ENCODE measurements around the gene SERGEF.
"Not testable (repeated sequence)": the region's sequence is repeated elsewhere in the genome, so short reads cannot be mapped to it uniquely, and the experiment has no call there.

Gene SERGEF

GRCh38 chr11:17914957-17915356, 97.9 kb downstream of the SERGEF start:
- DNase-seq (ENCODE audit: low read depth in 1 of 2, low spot score in 1 of 2) = no peak

- DNase-seq (ENCODE audit: low read depth in 1 of 2, low spot score in 1 of 2) = no peak
Observed at GRCh38 chr11:17907046-17907445, 105.8 kb downstream of the SERGEF start.

DNA sequence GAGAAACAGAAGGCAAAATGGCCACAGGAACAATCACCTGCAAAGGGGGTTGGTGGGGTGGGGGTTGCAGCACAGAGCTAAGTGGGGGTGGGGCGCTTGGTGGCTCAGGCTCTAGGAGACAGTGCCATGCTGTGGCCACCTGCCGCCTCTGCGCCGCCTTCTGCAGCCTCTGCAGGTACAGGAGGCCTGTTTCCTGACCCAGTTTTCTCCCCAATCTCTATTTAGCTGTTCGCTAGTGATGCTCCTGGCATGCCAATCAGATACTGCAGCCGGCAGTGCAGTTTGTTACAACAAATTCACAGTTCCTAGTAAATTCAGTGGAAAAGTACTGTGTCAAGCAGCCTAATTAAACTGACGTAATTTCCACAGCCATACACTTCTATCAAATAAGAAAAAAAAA, 106.4 kb downstream of the SERGEF start:
- DNase-seq (ENCODE audit: low read depth in 1 of 2, low spot score in 1 of 2) = no peak

GRCh38 chr11:17905477-17905876, 107.4 kb downstream of the SERGEF start:
- no peak for DNase-seq (ENCODE audit: low read depth in 1 of 2, low spot score in 1 of 2)

DNA sequence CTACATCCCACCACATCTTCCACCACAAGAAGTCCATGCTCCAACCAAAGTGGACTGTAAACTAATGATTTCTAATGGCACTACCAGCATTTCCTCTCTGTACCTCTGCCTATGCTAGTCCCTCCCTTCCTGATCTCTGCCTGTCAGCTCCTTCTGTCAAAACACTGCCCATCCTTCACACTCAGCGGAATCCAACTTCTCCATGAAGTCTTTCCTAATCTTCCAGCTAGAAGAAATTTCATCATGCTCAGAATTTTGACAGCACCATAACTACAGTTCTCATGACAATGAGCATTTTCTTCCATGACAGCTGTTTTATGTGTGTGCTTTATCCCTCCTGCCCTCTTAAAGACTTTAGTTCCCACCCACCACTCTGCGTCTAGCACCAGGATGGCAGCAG, 111.4 kb downstream of the SERGEF start:
- DNase-seq (ENCODE audit: low read depth in 1 of 2, low spot score in 1 of 2) = no peak

DNA sequence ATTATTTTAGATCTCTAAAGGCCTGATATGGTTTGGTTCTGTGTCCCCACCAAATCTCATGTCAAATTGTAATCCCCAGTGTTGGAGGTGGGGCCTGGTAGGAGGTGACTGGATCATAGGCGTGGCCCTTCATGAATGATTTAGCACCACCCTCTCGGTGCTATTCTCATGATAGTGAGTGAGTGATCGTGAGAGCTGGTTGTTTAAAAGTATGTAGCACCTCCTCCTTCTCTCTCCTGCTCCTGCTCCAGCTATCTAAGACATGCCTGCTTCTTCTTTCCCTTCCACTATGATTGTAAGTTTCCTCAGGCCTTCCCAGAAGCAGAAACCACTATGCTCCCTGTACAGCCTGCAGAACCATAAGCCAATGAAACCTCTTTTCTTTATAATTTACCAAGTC, 114.1 kb downstream of the SERGEF start:
- no peak for DNase-seq (ENCODE audit: low read depth in 1 of 2, low spot score in 1 of 2)

- DNase-seq (ENCODE audit: low read depth in 1 of 2, low spot score in 1 of 2) = no peak
Observed at GRCh38 chr11:17898071-17898470, 114.8 kb downstream of the SERGEF start.

- no peak for DNase-seq (ENCODE audit: low read depth in 1 of 2, low spot score in 1 of 2)
Observed at GRCh38 chr11:17897495-17897894, 115.4 kb downstream of the SERGEF start.

DNA sequence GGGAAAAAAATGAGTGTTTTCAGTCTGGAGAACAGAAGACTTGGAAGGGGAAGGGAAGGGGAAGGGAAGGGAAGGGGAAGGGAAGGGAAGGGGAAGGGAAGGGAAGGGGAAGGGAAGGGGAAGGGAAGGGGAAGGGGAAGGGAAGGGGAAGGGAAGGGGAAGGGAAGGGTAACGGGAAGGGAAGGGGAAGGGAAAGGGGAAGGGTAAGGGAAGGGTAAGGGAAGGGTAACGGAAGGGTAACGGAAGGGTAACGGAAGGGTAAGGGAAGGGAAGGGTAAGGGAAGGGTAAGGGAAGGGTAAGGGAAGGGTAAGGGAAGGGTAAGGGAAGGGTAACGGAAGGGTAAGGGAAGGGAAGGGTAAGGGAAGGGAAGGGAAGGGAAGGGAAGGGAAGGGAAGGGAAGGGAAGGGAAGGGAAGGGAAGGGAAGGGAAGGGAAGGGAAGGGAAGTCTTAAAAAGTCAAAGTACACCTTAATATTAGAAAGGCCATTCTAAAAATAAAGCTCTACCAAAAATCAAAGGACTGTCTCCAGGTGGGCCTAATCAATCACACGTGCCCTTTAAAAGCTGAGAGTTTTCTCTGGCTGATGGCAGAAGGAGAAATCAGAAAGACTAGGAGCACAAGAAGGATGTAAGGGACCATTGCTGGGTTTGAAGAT, 116.2 kb downstream of the SERGEF start:
- DNase-seq (ENCODE audit: low read depth in 1 of 2, low spot score in 1 of 2) = not testable (repeated sequence)

DNA sequence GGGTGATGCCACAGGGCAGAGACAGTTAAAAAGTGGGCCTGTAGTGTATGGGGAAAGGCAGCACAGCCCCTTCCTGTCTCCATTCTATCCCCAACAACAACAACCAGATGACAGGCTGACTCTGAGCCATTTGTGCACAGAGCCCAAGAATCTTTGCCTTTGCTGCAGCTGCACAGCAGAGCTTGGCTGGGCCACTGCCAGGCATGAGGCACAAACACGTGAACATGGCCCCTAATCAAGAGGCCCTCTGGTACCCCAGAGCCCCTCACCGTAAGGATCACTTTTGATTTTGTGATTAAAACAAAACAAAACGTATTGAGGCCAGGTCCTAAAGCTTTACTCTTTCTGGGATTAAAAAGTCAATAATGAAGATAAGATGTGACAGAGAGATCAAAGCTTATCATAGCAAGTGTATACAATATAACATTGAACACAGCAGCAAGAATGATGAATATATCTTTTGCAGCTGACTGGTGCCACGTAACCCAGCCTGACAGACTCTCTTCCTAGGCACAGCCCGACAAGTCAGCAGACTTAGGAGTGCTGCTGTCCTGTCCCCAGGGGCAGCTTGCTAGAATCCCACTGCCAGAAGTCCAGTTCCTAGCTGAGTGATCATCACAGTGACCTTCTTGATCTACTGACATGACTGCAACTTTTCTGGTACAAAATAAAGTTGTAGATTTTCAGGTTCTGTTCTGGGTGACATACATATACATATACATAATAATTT, 117.8 kb downstream of the SERGEF start:
- no peak for DNase-seq (ENCODE audit: low read depth in 1 of 2, low spot score in 1 of 2)

DNA sequence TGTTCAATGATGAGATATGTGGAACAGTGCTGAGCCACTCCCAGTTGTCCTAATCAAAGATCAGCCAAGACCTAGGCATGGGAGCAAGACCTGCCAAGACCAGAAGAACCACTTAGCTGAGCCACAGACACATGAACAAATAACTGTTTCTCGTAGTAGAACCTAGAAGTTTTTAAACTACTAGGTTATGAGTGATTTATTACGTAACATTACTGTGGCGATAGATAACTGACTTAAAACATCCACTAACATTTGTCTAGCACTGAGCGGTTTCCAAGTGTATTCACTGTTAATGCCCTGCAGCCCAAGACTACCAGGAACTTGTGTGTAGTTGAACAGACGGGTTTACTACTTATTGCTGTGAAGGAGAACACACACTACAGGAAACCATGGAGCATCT, 120.4 kb downstream of the SERGEF start:
- no peak for DNase-seq (ENCODE audit: low read depth in 1 of 2, low spot score in 1 of 2)

DNA sequence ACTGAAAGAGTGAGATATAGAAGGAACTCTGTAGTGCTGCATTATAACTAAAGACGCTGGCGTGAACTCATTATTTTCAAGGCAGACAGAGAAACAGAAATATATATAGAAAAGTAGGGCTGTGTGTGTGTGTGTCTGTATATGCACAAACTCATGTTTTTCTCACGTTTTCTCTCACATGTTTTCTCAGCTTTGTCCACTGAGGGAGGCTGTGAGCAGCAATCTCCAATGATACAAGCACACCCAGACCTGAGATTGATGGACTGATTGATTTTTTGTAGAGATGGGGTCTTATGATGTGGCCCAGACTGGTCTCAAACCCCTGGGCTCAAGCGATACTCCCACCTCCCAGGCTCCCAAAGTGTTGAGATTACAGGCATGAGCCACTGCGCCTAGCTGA, 122.5 kb downstream of the SERGEF start:
- no peak for DNase-seq (ENCODE audit: low read depth in 1 of 2, low spot score in 1 of 2)

GRCh38 chr11:17887779-17888178, 125.1 kb downstream of the SERGEF start:
- DNase-seq (ENCODE audit: low read depth in 1 of 2, low spot score in 1 of 2) = no peak

DNA sequence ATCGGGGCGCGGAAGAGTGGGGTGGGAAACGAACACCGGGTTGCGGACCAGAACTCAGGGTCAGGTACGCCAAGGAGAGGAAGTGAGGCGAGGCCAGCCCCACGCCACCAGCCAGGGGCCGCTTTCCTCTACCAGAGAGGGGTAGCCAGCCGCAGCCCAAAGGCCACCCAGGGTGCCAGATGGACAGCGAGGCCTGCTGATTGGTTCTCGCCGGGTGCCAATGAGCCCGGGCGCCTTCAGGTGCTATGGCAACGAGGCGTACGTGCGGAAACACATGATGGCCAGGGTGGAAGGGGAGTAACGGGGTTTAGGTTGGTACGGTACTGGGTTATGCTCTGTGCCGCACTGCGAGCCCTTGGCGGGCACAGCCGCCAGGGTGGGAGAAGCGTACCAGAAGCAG, 128.9 kb downstream of the SERGEF start:
- DNase-seq (ENCODE audit: low read depth in 1 of 2, low spot score in 1 of 2) = no peak

GRCh38 chr11:17883057-17883456, 129.8 kb downstream of the SERGEF start:
- DNase-seq (ENCODE audit: low read depth in 1 of 2, low spot score in 1 of 2) = no peak

GRCh38 chr11:17878743-17879142, 134.1 kb downstream of the SERGEF start:
- no peak for DNase-seq (ENCODE audit: low read depth in 1 of 2, low spot score in 1 of 2)

GRCh38 chr11:17877886-17878285, 135.0 kb downstream of the SERGEF start:
- DNase-seq (ENCODE audit: low read depth in 1 of 2, low spot score in 1 of 2) = no peak

DNA sequence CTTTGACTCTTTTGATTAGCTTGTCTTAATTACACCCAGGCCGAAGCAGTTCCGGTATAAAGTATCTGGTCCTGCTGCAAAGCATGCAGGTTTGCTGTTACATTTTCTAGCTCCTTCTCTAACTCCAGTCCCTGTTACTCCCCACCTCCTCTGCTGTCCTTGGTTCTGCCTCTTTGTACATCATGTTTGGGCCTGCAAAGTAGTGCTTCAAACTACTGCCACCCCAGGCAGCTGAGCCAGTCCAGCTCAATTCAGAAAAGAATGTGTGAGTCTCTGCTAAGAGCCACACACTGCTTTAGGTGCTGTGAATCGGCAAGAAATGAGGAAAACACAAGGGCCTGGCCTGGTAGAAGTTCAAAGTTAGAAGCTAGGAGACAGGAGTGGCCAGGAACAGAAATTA, 136.0 kb downstream of the SERGEF start:
- no peak for DNase-seq (ENCODE audit: low read depth in 1 of 2, low spot score in 1 of 2)

DNA sequence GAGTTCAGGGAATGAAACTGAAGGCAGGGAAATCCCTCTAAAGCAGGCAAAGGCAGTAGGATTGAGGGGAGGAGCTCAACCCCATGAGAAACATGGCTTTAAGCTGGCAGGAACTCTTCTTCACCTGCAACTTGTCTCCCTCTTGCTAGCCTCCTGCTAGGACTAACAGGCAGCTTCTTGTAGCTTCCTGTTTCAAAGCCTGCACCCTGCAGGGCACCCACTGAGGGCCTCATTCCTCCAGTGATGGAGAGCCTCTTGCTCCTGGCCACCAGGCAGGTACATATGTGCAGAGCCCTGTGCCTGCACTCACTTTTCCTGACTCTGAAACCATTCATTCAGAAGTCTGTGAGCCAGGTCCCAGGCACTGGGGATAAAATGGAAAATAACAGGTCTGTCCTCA, 137.0 kb downstream of the SERGEF start:
- DNase-seq (ENCODE audit: low read depth in 1 of 2, low spot score in 1 of 2) = no peak

DNA sequence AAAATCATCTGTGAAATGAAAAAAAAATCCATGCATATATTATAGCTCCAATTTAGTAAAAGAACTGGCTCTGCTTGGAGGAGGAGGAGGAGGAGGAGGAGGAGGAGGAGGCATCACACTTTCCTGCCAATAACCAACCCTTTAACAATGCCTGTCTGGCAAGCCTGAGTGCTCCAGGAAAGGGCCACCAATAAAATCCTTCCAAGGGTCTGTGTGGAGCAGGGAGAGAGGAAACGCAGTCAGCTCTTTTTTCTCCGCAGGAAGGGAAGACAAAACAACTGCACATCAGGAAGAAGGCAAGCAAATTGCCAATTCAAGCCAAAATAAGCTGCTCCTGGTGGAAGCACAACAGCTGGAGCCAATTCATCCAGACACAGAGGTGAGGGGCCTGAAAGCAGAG, 139.3 kb downstream of the SERGEF start:
- no peak for DNase-seq (ENCODE audit: low read depth in 1 of 2, low spot score in 1 of 2)

GRCh38 chr11:17868398-17868797, 144.4 kb downstream of the SERGEF start:
- not testable (repeated sequence) for DNase-seq (ENCODE audit: low read depth in 1 of 2, low spot score in 1 of 2)

GRCh38 chr11:17867341-17867740, 145.5 kb downstream of the SERGEF start:
- DNase-seq (ENCODE audit: low read depth in 1 of 2, low spot score in 1 of 2) = no peak
